NCI-H82 (cell line): ENCODE data around the gene SFXN2.
"Not testable (repeated sequence)": the region's sequence is repeated elsewhere in the genome, so short reads cannot be mapped to it uniquely, and the experiment has no call there.

Experiments used
- DNase-seq: peaks from one replicate; lab custom pipeline; 2025; lab: John Stamatoyannopoulos, UW

Gene SFXN2

GRCh38 chr10:102753718-102754117 lies 39.3 kb downstream of the SFXN2 start:
- DNase-seq: no peak

GRCh38 chr10:102757323-102757722 lies 42.9 kb downstream of the SFXN2 start:
- DNase-seq: no peak

- no peak for DNase-seq
Observed at GRCh38 chr10:102758240-102758932, 44.0 kb downstream of the SFXN2 start.

DNA sequence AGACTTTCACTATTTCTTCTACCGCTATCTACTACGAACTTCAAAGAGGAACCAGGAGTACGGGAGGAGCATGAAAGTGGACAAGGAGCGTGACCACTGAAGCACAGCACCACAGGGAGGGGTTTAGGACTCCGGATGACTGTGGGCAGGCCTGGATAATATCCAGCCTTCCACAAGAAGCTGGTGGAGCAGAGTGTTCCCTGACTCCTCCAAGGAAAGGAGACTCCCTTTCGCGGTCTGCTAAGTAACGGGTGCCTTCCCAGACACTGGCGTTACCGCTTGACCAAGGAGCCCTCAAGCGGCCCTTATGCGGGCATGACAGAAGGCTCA lies 44.5 kb downstream of the SFXN2 start:
- not testable (repeated sequence) for DNase-seq

GRCh38 chr10:102759497-102760210 lies 45.2 kb downstream of the SFXN2 start:
- DNase-seq: no peak

DNA sequence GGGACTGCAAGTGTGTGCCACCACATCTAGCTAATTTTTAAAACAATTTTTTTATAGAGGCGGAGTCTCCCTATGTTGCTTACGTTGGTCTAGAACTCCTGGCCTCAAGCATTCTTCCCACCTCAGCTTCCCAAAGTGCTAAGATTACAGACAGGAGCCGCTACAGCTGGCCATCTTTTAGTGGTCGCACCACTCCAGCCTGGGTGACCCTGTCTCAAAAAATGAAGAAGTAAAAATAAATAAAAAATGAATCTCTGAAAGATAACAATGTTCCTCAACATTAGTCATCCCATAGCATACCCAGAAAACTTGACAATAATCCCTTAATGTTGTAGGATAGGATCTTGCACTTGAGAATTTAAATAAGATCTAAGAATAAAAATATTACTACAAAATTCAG lies 47.5 kb downstream of the SFXN2 start:
- no peak for DNase-seq

DNA sequence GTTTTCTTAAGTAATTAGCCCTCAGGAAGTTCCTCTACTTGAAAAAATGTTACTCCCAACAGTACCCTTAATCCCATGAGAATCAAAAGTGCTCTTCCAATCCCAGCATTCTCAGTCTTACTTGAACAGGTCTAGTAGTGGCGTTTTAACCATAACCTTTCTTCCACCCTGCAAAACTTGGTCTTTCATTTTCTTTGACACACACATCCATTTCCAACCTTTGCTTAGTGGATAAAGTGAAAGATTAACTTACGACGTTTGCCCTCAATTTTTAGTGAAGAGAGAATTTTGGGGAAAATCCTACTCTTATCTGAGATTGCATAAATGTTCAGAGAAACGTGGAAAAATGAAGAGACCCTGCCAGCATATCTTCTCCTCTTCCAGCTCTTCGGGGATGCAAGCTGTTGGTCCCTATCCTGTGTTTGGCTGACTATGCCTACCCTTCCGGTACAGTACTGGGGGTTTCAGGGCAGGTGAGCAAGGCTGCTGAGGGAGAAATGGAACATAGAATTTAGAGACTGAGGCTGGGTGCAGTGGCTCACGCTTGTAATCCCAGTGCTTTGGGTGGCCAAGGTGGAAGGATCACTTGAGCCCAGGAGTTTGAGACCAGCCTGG lies 48.1 kb downstream of the SFXN2 start:
- no peak for DNase-seq

- DNase-seq: no peak
Observed at GRCh38 chr10:102763037-102763607, 48.7 kb downstream of the SFXN2 start.

GRCh38 chr10:102764470-102765161 lies 50.2 kb downstream of the SFXN2 start:
- no peak for DNase-seq

DNA sequence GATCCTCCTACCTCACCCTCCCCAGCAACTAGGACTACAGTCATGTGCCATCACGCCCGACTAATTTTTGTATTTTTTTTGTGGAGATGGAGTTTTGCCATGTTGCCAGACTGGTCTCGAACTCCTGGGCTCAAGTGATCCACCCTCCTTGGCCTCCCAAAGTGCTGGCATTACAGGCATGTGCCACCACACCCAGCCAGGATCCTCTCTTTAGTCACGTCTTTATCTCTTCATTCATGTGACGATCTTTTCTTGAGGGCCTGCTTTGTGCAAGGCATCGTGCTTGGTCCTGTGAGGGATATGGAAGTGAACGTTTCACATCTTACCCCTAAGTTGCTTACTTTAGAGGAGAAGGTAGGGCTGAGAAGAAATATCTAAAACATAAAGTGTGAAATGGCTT lies 50.9 kb downstream of the SFXN2 start:
- no peak for DNase-seq

DNA sequence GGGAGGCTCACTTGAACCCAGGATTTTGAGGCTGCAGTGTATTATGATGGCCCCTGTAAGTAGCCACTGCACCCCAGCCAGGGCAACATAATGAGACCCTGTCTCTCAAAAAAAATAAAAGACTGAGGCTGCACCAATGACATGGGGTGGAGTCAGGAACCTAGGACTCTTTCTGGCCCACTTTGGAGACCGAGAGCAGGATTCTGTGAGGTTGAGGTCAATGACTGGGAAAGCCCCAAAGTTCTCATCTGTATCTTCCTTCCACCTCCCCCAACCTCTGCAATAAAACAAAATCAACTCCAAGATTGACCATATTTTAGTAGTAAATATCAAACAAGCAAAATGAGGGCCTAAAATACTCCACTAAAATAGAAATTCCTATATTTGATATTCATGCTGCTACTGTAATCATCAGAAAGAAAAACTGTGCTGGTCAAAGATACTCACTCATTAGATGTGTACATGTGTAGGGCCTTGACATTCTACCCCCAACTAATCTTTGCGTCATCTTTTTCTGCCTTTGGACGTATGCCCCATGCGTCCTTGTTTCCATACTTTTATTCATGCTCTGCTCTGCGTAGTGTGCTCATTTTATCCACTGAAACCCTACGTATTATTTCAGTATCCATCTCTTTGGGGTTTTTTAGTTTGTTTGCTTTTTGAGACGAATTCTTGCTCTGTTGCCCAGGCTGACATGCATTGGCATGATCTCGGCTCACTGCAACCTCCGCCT lies 53.2 kb downstream of the SFXN2 start:
- DNase-seq: no peak

GRCh38 chr10:102769375-102770107 lies 55.1 kb downstream of the SFXN2 start:
- no peak for DNase-seq

DNA sequence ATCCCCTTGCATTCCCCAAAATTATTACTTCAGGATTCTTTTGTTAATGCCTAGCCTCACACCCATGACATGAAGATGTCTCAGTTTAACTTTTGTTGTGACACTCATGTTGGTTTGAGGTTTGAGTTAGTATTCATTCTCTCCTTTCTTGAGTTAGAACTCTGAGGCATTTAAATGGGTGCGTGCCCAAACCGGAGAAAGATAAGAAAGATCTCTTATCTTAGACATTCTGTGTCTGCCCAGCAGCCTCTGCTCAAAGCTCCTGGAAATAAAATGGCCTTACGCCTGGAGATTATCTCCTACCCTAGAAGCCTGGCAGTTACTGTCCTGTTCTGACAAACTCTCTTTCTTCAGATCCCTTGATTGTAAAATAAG lies 55.7 kb downstream of the SFXN2 start:
- DNase-seq: no peak

GRCh38 chr10:102770792-102771191 lies 56.4 kb downstream of the SFXN2 start:
- DNase-seq: no peak

GRCh38 chr10:102773320-102773719 lies 58.9 kb downstream of the SFXN2 start:
- DNase-seq: no peak

GRCh38 chr10:102773986-102774385 lies 59.5 kb downstream of the SFXN2 start:
- no peak for DNase-seq

- DNase-seq: no peak
Observed at GRCh38 chr10:102775201-102775934, 60.9 kb downstream of the SFXN2 start.

DNA sequence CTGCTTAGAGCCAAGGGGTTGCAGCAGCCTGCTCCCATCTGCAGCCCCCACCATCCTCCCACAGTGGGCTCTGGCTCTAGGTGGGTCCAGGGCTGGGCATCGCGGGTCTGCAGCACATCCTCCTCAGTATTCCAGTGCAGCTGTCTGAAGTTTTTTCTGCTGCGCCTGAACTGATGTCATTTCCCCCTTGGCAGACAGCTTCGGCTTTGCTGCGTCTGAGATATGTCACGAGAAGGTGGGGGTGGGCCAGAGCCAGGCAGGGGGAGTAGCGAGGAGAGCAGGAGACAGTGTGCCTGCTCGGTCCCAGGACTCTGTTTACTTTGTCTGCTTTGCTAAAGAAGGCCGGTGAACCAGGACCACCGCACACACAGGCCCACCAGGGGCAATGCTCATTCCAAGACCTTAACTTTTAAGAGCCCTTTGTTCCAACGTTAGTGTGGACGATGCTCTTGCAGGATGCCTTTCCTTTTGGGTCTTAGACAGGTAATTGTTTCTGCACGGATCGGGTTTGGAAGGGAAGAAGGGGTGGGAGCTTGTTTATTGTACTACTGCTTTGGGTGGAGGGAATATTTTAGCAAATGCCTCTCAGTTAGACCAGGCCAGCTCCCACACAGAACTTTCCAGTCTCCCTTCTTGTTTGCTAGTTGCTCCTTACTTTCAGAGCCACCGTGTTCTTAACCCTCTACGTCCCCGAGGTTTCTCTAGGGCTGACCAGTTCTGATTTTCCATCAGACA lies 61.7 kb downstream of the SFXN2 start:
- DNase-seq: no peak

DNA sequence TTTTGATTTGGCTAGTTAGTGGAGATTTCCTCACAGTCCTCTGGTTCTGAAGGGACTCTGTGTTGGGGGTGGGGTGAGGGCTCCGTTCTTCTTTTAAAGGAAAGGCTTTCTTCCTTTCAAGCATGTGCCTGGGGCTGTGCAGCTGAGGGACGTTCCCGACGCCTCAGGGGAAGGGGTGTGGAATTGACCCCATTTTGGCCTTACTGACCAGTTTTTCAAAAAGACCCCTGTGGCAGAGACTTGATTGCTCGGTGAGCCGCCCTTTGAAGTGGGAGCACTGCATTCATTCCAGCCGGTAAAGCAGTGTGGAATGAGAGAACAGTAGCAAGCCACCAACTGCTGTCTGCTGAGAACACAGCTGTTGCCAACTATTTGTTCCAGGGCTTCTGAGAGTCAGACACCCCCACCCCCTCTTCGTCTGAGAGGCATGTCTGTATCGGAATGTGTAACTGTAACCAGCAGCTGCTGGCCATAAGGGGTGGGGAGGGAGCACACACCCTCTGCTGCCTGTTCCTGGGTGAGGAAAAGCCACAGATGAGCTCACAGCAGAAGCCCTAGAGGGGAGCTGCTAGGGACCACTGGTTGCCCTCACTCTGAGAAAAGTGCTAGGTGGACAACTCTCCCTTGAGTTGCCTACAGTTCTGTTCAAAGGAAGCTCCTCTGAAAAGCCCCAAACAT lies 62.5 kb downstream of the SFXN2 start:
- DNase-seq: peak; percentile 75
